Common myeloid progenitor, CD34-positive (primary cell): ENCODE data around the gene HSH2D. TPM values are rescaled to one million over a fixed set of nuclear protein-coding genes. Genes with fewer than 3 reads are reported as not detected.

Source experiments
- CTCF ChIA-PET: fragments of 350-600 bp; sonication (Branson Sonifier 250); formaldehyde crosslinking; loops from one replicate; lab custom pipeline; 2021; ENCODE audit warnings: antibody characterized with exemption; lab: Charles Lee
- POLR2A ChIA-PET: fragments of 350-600 bp; sonication (Branson Sonifier 250); formaldehyde crosslinking; loops from one replicate; lab custom pipeline; 2021; ENCODE audit warnings: antibody characterized with exemption; lab: Charles Lee
- DNase-seq, 3 donors: peaks; one replicate each; pipeline versions ENCODE4 v3.0.0 to v3.0.0-alpha.2; 2013
- H3K27ac ChIP-seq, 2 experiments: 1 replicate in 1 of 2; 2 replicates in 1 of 2; pipeline ENCODE4 v1.7.0; 2013; ENCODE audit warnings: inconsistent platforms in 2 of 2, low read length in 2 of 2, mild to moderate bottlenecking in 2 of 2, low read depth in 1 of 2, moderate library complexity in 1 of 2; ENCODE audit not compliant: severe bottlenecking in 2 of 2, insufficient read depth in 1 of 2, poor library complexity in 1 of 2
- H3K27me3 ChIP-seq, 5 experiments: replicated peaks in 2 of 5; 1 replicate in 3 of 5; 2 replicates in 2 of 5; pipeline versions ENCODE4 v1.6.1 to v1.7.0; 2013; ENCODE audit warnings: low read length in 4 of 5, mild to moderate bottlenecking in 2 of 5, moderate library complexity in 2 of 5, inconsistent platforms in 1 of 5; ENCODE audit not compliant: insufficient read depth in 5 of 5, control insufficient read depth in 4 of 5
- H3K36me3 ChIP-seq, 4 experiments: 1 replicate in 2 of 4; 2 replicates in 2 of 4; pipeline versions ENCODE4 v1.6.1 to v1.7.0; 2013; ENCODE audit warnings: low read length in 3 of 4, control low read depth in 1 of 4, mild to moderate bottlenecking in 1 of 4; ENCODE audit not compliant: control insufficient read depth in 4 of 4, insufficient read depth in 4 of 4
- H3K4me1 ChIP-seq, 4 experiments: 1 replicate in 3 of 4; 2 replicates in 1 of 4; pipeline versions ENCODE4 v1.6.1 to v1.7.1; 2013; ENCODE audit warnings: low read length in 3 of 4, mild to moderate bottlenecking in 3 of 4, control low read depth in 1 of 4, inconsistent platforms in 1 of 4, moderate library complexity in 1 of 4; ENCODE audit not compliant: control insufficient read depth in 4 of 4, insufficient read depth in 4 of 4; ENCODE audit errors: control extremely low read depth in 1 of 4
- H3K4me3 ChIP-seq, 7 experiments: 1 replicate in 4 of 7; 2 replicates in 3 of 7; pipeline versions ENCODE4 v1.5.1 to v1.7.0; 2013; ENCODE audit warnings: mild to moderate bottlenecking in 7 of 7, low read length in 6 of 7, moderate library complexity in 6 of 7, inconsistent platforms in 2 of 7, low read depth in 2 of 7, control low read depth in 1 of 7; ENCODE audit not compliant: insufficient read depth in 4 of 7, control insufficient read depth in 1 of 7; ENCODE audit errors: extremely low read depth in 1 of 7
- H3K9me3 ChIP-seq, 5 experiments: 1 replicate in 4 of 5; 2 replicates in 1 of 5; pipeline versions ENCODE4 v1.6.1 to v1.7.1; 2013; ENCODE audit warnings: low read length in 4 of 5, mild to moderate bottlenecking in 2 of 5, inconsistent platforms in 1 of 5, low read depth in 1 of 5, moderate library complexity in 1 of 5; ENCODE audit not compliant: control insufficient read depth in 4 of 5, insufficient read depth in 2 of 5; ENCODE audit errors: control extremely low read depth in 1 of 5
- WGBS: methylation state at CpG from one replicate; pipeline ENCODE4 v1.1.5; 2013; ENCODE audit not compliant: insufficient coverage; 5-methylcytosine and 5-hydroxymethylcytosine counted together
- polyA plus RNA-seq: library from polyadenylated mRNA; unstranded; fragments of 120-200 nt; gene quantifications from one replicate; pipeline ENCODE4 v1.2.1, GENCODE V29; 2013

HSH2D gene, protein sequence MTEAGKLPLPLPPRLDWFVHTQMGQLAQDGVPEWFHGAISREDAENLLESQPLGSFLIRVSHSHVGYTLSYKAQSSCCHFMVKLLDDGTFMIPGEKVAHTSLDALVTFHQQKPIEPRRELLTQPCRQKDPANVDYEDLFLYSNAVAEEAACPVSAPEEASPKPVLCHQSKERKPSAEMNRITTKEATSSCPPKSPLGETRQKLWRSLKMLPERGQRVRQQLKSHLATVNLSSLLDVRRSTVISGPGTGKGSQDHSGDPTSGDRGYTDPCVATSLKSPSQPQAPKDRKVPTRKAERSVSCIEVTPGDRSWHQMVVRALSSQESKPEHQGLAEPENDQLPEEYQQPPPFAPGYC
- polyA plus RNA-seq = 110 TPM

DNA sequence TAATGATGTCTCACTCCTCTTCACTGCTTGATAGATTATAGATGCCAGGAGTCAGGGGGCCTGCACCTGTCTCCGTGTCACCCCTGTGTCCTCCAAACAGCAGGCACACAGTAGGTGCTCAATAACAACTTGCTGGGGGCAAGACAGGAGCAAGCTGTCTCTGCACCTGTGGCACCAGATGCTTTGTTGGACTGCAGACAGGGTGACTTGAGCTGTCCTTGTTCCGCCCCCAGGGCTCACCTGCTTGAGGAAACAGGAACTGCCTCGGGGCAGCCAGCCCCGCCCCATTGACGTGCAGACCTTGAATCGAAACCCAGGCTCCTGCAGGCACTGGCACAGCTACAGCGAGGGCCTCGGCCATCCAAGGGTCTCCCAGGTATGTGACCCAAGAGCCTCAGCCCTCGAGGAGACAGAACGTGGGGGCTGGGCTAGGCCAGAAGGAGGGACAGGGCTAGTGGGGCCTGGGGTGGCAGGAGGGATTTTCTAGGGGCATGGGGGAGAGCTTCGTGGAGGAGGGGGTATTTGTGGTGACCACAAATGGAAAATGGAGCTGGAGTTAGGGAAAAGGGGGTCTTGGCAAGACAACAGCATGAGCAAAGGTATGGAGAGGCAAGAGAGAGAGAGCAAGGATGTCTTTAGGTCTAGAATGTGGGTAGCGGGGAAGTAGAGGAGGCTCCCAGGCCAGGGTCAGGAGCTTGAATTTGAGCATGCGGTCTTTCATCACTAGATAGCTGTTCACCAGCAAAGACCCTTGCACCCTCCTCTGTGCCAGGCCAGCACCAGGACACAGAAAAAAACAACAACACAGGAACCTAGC lies at the start of gene HSH2D:
HSH2D (plus strand) TSS at position 287 of the 817 bp plus-strand sequence. CDS start 5,066 bp downstream, outside the sequence.
- WGBS = 3% methylated on average over 11 of the region's 13 CpGs
- H3K36me3 ChIP-seq = peaks cover 0 to 21% (median 6%) of the 10 kb centered on the region in 4 experiments
- peak within 1 kb of the TSS; percentile 40 to 94 (median 72) for H3K4me3 ChIP-seq
- H3K27me3 ChIP-seq = no peaks in the 10 kb centered on the region
- H3K9me3 ChIP-seq = no peaks in the 10 kb centered on the region
- H3K4me1 ChIP-seq = peaks cover 10 to 94% (median 87%) of the 10 kb centered on the region in 4 experiments
- peak within 1 kb of the TSS; percentile 69 to 81 for H3K27ac ChIP-seq
- peak; percentile 84 to 94 (median 92) for DNase-seq
- ChIA-PET POLR2A (interaction anchor here (0.8 to 1.9 kb wide), 5 partner anchors 10 to 42 kb away, joined by 4 to 11 read pairs (median 5); partner anchors contain the start of genes FAM32A and RAB8A), CTCF (interaction anchor here (0.6 to 2.9 kb wide), 11 partner anchors 8 to 79 kb away, joined by 3 to 11 read pairs (median 5); partner anchors contain the start of gene FAM32A)

DNA sequence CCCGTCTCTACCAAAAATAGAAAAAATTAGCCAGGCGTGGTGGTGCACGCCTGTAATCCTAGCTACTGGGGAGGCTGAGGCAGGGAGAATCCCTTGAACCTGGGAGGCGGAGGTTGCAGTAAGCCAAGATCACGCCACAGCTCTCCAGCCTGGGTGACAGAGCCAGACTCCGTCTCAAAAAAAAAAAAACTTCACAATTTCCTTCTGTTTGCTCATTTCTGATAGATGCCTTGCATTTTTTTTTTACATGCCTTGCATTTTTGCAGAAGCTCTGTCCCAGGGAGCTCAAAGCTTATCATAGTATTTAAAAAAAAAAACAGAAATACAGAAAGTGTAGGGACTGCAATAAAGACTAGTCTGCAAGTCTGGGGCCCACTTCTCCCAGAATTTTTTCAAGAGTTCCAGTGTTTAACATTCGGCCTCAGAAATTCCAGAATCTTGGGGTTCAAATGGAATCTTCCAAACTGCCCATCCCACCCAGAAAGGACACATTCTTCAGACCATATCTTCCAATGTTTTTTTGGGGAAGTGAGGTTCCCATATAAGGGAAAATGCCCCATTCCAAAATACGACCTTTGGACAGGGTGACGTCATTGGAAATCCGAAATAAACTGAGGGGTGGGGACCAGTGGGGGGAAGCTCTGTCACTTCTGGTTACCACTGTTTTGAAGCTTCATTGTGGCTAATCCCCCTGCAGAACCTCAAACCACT lies 49.0 kb upstream of the HSH2D start:
- peaks cover 0 to 3% (median 1%) of the 10 kb centered on the region in 4 experiments for H3K4me1 ChIP-seq

DNA sequence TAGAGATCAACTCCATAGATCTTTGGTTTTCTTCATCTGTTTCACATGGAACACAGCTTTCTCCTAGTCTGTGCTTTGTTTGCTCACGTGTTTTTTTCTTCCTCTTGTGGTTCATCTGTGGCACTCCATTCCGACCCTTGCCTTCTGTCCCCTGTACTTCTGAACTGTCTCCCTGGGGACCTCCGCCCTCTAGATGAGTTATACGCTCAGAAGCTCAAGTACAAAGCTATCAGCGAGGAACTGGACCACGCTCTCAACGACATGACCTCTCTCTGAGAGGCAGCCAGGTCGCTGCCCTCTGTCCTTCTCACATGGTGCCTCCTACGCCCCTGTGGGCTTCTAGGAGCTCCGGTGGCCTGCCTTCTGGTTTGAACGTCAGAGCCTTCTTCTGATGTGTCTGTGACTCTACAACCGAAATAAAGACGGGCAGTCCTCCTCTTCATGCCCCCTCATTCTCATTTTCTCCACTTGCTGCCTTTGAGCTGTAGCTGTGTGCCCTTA lies 48.4 kb upstream of the HSH2D start:
- Histone ChIP-seq H3K27ac (no peak overlapping the region), H3K9me3 (no peaks in the 10 kb centered on the region), H3K4me3 (no peak overlapping the region), H3K27me3 (no peaks in the 10 kb centered on the region), H3K36me3 (peaks cover 27 to 96% (median 73%) of the 10 kb centered on the region in 4 experiments), H3K4me1 (peaks cover 0 to 3% (median 1%) of the 10 kb centered on the region in 4 experiments)
- CTCF ChIA-PET = interaction anchor here (0.7 to 1.9 kb wide), 15 partner anchors 8 to 225 kb away, joined by 3 to 8 read pairs (median 4); partner anchors contain the start of gene TPM4
- POLR2A ChIA-PET = interaction anchor here (1.1 to 1.6 kb wide), 3 partner anchors 8 to 16 kb away, joined by 3 to 7 read pairs (median 4); no protein-coding TSS in a partner anchor
- WGBS = 91% methylated on average over 13 of the region's 13 CpGs
- peak in 2 of 3 donors; percentile 53 to 58 for DNase-seq

More for the DNA sequence above, 49.0 kb upstream of the HSH2D start:
- Histone ChIP-seq H3K27me3 (no peaks in the 10 kb centered on the region), H3K4me3 (no peak overlapping the region), H3K9me3 (no peaks in the 10 kb centered on the region), H3K36me3 (peaks cover 25 to 96% (median 72%) of the 10 kb centered on the region in 4 experiments), H3K27ac (no peak overlapping the region)
- WGBS = 86% methylated on average over 8 of the region's 10 CpGs
- ChIA-PET CTCF (interaction anchor here (0.8 to 1.8 kb wide), 11 partner anchors 9 to 225 kb away, joined by 3 to 8 read pairs (median 4); partner anchors contain the start of gene TPM4), POLR2A (interaction anchor here (1.1 to 1.6 kb wide), 3 partner anchors 8 to 16 kb away, joined by 3 to 7 read pairs (median 4); no protein-coding TSS in a partner anchor)
- no peak for DNase-seq

DNA sequence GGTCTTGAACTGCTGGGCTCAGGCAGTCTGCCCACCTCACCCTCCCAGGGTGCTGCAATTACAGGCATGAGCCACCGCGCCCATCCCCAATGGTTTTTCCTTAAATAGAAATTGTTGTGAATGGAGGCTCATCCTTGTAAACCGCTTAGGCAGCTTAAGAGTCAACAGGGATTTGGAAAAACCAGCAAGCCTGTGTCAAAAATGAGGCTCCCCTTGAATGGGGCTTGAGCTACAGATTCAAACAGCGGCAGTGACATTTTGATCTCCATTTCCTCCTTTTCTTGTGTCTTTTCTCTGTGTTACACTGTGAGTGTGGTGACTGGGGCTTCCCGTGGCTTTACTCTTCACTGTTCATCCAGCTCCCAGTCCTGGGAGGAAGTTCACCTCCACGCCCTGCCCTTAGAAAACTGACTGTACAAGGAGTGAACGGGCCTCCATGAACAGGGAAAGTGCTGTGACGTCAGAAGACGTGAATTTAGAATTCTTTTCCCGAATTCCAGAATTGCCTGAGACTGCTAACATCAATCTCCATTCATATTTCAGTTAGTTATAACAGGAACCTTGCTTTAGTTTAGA lies 47.1 kb upstream of the HSH2D start:
- Histone ChIP-seq H3K9me3 (no peaks in the 10 kb centered on the region), H3K4me1 (peaks cover 0 to 3% (median 1%) of the 10 kb centered on the region in 4 experiments), H3K27me3 (no peaks in the 10 kb centered on the region), H3K27ac (no peak overlapping the region), H3K36me3 (peaks cover 33 to 95% (median 71%) of the 10 kb centered on the region in 4 experiments), H3K4me3 (no peak overlapping the region)
- CTCF ChIA-PET = interaction anchor here (0.7 to 1.9 kb wide), 8 partner anchors 9 to 90 kb away, joined by 3 to 5 read pairs (median 4); partner anchors contain the start of gene FAM32A
- DNase-seq = no peak
- POLR2A ChIA-PET = interaction anchor here (0.6 to 1.6 kb wide), 3 partner anchors 10 to 641 kb away, joined by 3 to 7 read pairs (median 4); no protein-coding TSS in a partner anchor
- 100% methylated on average over 2 of the region's 10 CpGs for WGBS

DNA sequence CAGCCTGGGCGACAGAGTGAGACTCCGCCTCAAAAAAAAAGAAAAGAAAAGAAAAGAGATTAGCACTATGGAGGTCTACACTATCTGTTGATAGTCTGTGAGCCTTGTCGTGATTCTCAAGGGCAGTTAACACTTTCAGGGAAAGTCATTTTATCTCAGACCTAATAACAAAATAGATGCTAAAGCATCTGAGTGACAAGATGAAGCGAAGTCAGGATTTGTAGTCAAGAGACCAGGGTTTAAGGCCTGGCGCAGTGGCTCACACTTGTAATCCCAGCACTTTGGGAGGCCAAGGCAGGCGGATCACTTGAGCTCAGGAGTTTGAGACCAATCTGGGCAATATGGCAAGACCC lies 45.1 kb upstream of the HSH2D start:
- Histone ChIP-seq H3K4me1 (peaks cover 0 to 3% (median 1%) of the 10 kb centered on the region in 4 experiments), H3K4me3 (no peak overlapping the region), H3K27me3 (no peaks in the 10 kb centered on the region), H3K27ac (no peak overlapping the region), H3K9me3 (no peaks in the 10 kb centered on the region), H3K36me3 (peaks cover 31 to 94% (median 67%) of the 10 kb centered on the region in 4 experiments)
- ChIA-PET CTCF (interaction anchor here (1.1 to 2.4 kb wide), 4 partner anchors 7 to 36 kb away, joined by 3 to 9 read pairs (median 5); no protein-coding TSS in a partner anchor), POLR2A (interaction anchor here (0.5 kb wide), 1 partner anchor 83 kb away, joined by 3 read pairs; no protein-coding TSS in a partner anchor)
- DNase-seq = no peak
- WGBS = 100% methylated on average over 4 of the region's 6 CpGs
